Mesenchymal stem cell (in vitro differentiated cells and primary cell): ENCODE data around the gene USP22.

Experiments
- DNase-seq: peaks from one replicate; pipeline ENCODE4 v3.0.0-alpha.2; 2013
- H2AFZ ChIP-seq: one replicate; pipeline ENCODE4 v1.6.1; 2013; ENCODE audit warnings: low read depth, mild to moderate bottlenecking, control low read depth, inconsistent platforms, low read length, moderate library complexity
- H2AK5ac ChIP-seq: 2 replicates; pipeline ENCODE4 v1.6.1; 2013; ENCODE audit warnings: low read length, moderate library complexity, mild to moderate bottlenecking, inconsistent platforms; ENCODE audit not compliant: severe bottlenecking
- H2BK120ac ChIP-seq: one replicate; pipeline ENCODE4 v1.6.1; 2013; ENCODE audit warnings: low read depth, mild to moderate bottlenecking, inconsistent platforms, low read length, moderate library complexity
- H2BK12ac ChIP-seq, 2 experiments: one replicate each; pipeline ENCODE4 v1.6.1; 2013; ENCODE audit warnings: inconsistent platforms in 2 of 2, low read length in 2 of 2, mild to moderate bottlenecking in 2 of 2, moderate library complexity in 2 of 2, control low read depth in 1 of 2
- H2BK15ac ChIP-seq: one replicate; pipeline ENCODE4 v1.6.1; 2013; ENCODE audit warnings: mild to moderate bottlenecking, low read depth, inconsistent platforms; ENCODE audit not compliant: poor library complexity, severe bottlenecking
- H2BK5ac ChIP-seq: 2 replicates; pipeline ENCODE4 v1.6.1; 2013; ENCODE audit warnings: low read depth, mild to moderate bottlenecking, low read length, control low read depth, inconsistent platforms; ENCODE audit not compliant: poor library complexity, severe bottlenecking
- H3K14ac ChIP-seq, 2 experiments: one replicate each; pipeline ENCODE4 v1.6.1; 2013; ENCODE audit warnings: inconsistent platforms in 2 of 2, low read length in 2 of 2, control low read depth in 1 of 2, mild to moderate bottlenecking in 1 of 2, moderate library complexity in 1 of 2
- H3K18ac ChIP-seq, 2 experiments: one replicate each; pipeline ENCODE4 v1.6.1; 2013; ENCODE audit warnings: inconsistent platforms in 2 of 2, low read length in 2 of 2, control low read depth in 1 of 2, low read depth in 1 of 2, mild to moderate bottlenecking in 1 of 2
- H3K23ac ChIP-seq, 2 experiments: one replicate each; pipeline ENCODE4 v1.6.1; 2013; ENCODE audit warnings: inconsistent platforms in 2 of 2, low read length in 2 of 2, mild to moderate bottlenecking in 2 of 2, moderate library complexity in 2 of 2, control low read depth in 1 of 2
- H3K27ac ChIP-seq: 2 replicates; pipeline ENCODE4 v1.5.1; 2013; ENCODE audit warnings: mild to moderate bottlenecking, moderate library complexity, low read length, control low read depth, inconsistent platforms; ENCODE audit not compliant: poor library complexity, severe bottlenecking
- H3K27me3 ChIP-seq, 2 experiments: 2 replicates each; pipeline versions ENCODE4 v1.6.1 to v1.7.0; 2013; ENCODE audit warnings: low read length in 2 of 2, mild to moderate bottlenecking in 2 of 2, moderate library complexity in 2 of 2, control low read depth in 1 of 2, inconsistent platforms in 1 of 2; ENCODE audit not compliant: control insufficient read depth in 1 of 2, insufficient read depth in 1 of 2
- H3K36me3 ChIP-seq, 2 experiments: 2 replicates each; pipeline versions ENCODE4 v1.6.1 to v1.7.0; 2013; ENCODE audit warnings: low read length in 2 of 2, control low read depth in 1 of 2, inconsistent platforms in 1 of 2, low read depth in 1 of 2, mild to moderate bottlenecking in 1 of 2; ENCODE audit not compliant: insufficient read depth in 2 of 2, control insufficient read depth in 1 of 2
- H3K4ac ChIP-seq, 2 experiments: one replicate each; pipeline ENCODE4 v1.6.1; 2013; ENCODE audit warnings: inconsistent platforms in 2 of 2, low read length in 2 of 2, mild to moderate bottlenecking in 2 of 2, moderate library complexity in 2 of 2, control low read depth in 1 of 2, low read depth in 1 of 2
- H3K4me1 ChIP-seq: 2 replicates; pipeline ENCODE4 v1.6.1; 2013; ENCODE audit warnings: low read depth, low read length, control low read depth; ENCODE audit not compliant: control insufficient read depth, insufficient read depth
- H3K4me2 ChIP-seq: 2 replicates; pipeline ENCODE4 v1.6.1; 2013; ENCODE audit warnings: low read length, mild to moderate bottlenecking, inconsistent platforms; ENCODE audit not compliant: poor library complexity, severe bottlenecking
- H3K4me3 ChIP-seq, 2 experiments: 2 replicates each; pipeline versions ENCODE4 v1.5.1 to v1.7.0; 2013; ENCODE audit warnings: low read length in 2 of 2, mild to moderate bottlenecking in 2 of 2, control low read depth in 1 of 2, low read depth in 1 of 2; ENCODE audit not compliant: insufficient read depth in 1 of 2
- H3K79me1 ChIP-seq: replicated peaks from 2 replicates; pipeline ENCODE4 v1.6.1; 2013; ENCODE audit warnings: mild to moderate bottlenecking, control low read depth, low read length, inconsistent platforms; ENCODE audit not compliant: poor library complexity, severe bottlenecking
- H3K9ac ChIP-seq: 2 replicates; pipeline ENCODE4 v1.7.0; 2013; ENCODE audit warnings: mild to moderate bottlenecking, low read length, moderate library complexity
- H3K9me3 ChIP-seq: 2 replicates; pipeline ENCODE4 v1.7.0; 2013; ENCODE audit warnings: mild to moderate bottlenecking, low read length; ENCODE audit not compliant: control insufficient read depth
- H4K8ac ChIP-seq: one replicate; pipeline ENCODE4 v1.6.1; 2013; ENCODE audit warnings: inconsistent platforms, mild to moderate bottlenecking, low read length, moderate library complexity
- H4K91ac ChIP-seq: one replicate; pipeline ENCODE4 v1.6.1; 2013; ENCODE audit warnings: mild to moderate bottlenecking, low read length, inconsistent platforms
- WGBS: methylation state at CpG from one replicate; pipeline ENCODE4 v1.1.7; 2013; ENCODE audit warnings: mixed read lengths; 5-methylcytosine and 5-hydroxymethylcytosine counted together

Gene USP22

DNA sequence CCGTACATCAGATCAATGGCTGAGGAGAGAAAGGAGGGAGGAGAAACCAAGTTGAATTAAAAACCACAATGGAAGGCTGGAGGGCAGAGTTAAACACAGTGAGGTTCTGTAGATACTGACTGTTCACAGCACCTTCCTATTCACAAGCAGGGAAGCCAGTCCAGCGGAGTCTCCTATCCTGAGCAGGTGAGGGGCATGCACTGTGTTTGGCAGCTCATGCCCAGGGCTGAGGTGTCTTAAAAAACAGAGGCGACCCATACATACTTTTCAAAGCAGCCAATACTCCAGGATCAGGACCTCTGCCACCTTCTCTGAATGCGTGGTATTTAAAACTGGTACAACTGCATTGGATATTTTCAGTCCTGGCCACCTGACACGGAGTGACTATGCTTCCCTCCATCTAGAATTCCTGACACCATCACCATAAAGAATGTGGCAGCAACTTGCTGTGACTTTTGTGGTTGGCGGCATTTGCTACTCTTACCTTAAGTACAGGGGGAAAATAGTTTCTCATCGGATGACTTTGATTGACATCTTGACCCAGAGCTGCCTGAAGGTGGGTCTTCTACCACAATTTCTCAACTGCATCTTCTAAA is 21.5 kb downstream of the USP22 start:
- H2BK120ac ChIP-seq, result no peak overlapping the region
- H3K4me3 ChIP-seq, result no peak overlapping the region
- H3K23ac ChIP-seq, result no peak overlapping the region
- H3K36me3 ChIP-seq, result peaks cover 62 to 91% of the 10 kb centered on the region in 2 experiments
- H3K18ac ChIP-seq, result no peak overlapping the region
- WGBS, result 82% methylated on average over 7 of the region's 7 CpGs
- no peak overlapping the region for H2AK5ac ChIP-seq
- H3K9me3 ChIP-seq, result no peaks in the 10 kb centered on the region
- no peak overlapping the region for H4K8ac ChIP-seq
- no peak overlapping the region for H4K91ac ChIP-seq
- H2AFZ ChIP-seq, result no peak overlapping the region
- peaks cover 7% of the 10 kb centered on the region for H3K79me1 ChIP-seq
- no peak overlapping the region for H2BK5ac ChIP-seq
- no peak overlapping the region for H3K27ac ChIP-seq
- peaks cover 5% of the 10 kb centered on the region for H3K4me1 ChIP-seq
- no peak overlapping the region for H3K9ac ChIP-seq
- H3K27me3 ChIP-seq, result no peaks in the 10 kb centered on the region
- no peak overlapping the region for H2BK12ac ChIP-seq
- no peak overlapping the region for H3K14ac ChIP-seq
- H3K4ac ChIP-seq, result no peak overlapping the region
- no peak overlapping the region for H2BK15ac ChIP-seq
- H3K4me2 ChIP-seq, result no peak overlapping the region
- DNase-seq, result no peak

DNA sequence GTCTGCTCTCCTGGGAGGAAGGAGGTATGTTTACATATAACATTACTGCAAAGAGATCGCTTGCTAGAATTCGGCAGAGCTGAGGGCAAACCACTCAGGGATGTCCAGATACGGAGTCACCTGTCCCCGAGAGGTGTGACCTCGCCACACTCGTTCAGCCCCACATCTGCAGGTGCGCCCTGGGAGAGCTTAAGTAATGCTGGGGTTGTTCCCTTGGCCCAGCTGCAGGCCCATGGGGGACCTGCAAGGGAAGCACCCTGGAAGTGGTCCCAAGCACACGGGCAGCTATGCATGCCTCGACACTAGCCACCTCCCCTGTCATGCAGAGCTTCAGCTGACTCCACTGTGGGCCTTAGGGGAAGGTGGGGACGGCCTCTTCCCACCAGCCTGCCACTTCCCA is 22.2 kb downstream of the USP22 start:
- H2BK120ac ChIP-seq, result no peak overlapping the region
- no peak overlapping the region for H3K4ac ChIP-seq
- no peak overlapping the region for H2AK5ac ChIP-seq
- H3K18ac ChIP-seq, result no peak overlapping the region
- H3K14ac ChIP-seq, result no peak overlapping the region
- peaks cover 5% of the 10 kb centered on the region for H3K4me1 ChIP-seq
- H3K27ac ChIP-seq, result no peak overlapping the region
- no peak overlapping the region for H2BK12ac ChIP-seq
- no peak overlapping the region for H2BK5ac ChIP-seq
- no peaks in the 10 kb centered on the region for H3K9me3 ChIP-seq
- H3K79me1 ChIP-seq, result peaks cover 8% of the 10 kb centered on the region
- no peak overlapping the region for H3K9ac ChIP-seq
- no peak overlapping the region for H4K91ac ChIP-seq
- no peak overlapping the region for H2AFZ ChIP-seq
- no peak overlapping the region for H2BK15ac ChIP-seq
- no peak overlapping the region for H3K4me2 ChIP-seq
- 87% methylated on average over 10 of the region's 10 CpGs for WGBS
- H4K8ac ChIP-seq, result no peak overlapping the region
- no peaks in the 10 kb centered on the region for H3K27me3 ChIP-seq
- DNase-seq, result no peak
- no peak overlapping the region for H3K4me3 ChIP-seq
- peaks cover 63 to 92% of the 10 kb centered on the region in 2 experiments for H3K36me3 ChIP-seq
- no peak overlapping the region for H3K23ac ChIP-seq

DNA sequence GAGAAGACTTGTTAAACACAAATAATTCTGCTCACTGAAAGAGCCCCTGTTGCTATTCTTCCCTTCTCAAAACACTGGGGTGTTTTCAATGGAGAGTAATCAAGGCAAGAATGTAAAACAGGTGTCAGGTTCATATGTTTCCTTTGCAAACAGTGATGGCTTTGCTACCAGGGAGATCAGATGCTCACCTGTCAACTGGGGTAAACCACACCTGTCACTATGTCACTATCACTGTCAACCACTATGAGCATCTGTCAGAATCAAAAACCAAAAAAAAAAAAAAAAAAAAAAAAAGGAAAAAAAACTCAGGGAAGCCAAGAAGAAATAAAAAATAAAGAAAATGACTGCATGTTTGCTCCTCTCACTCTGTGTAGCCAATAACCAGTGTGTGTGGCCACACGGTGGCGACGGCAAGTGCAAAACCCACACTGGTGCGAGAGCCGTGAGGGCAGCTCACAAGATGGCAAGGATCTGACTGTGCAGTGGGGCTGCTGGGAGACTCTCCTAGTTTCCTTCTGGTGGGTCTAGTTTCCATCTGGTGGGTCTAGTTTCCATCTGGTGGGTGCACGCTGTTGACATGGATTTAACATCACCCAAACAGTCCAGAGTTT is 22.7 kb downstream of the USP22 start:
- H2BK120ac ChIP-seq, result no peak overlapping the region
- H2AK5ac ChIP-seq, result no peak overlapping the region
- H3K79me1 ChIP-seq, result peaks cover 9% of the 10 kb centered on the region
- no peak overlapping the region for H3K4ac ChIP-seq
- H2AFZ ChIP-seq, result no peak overlapping the region
- H4K91ac ChIP-seq, result no peak overlapping the region
- 97% methylated on average over 5 of the region's 6 CpGs for WGBS
- H3K18ac ChIP-seq, result no peak overlapping the region
- no peak overlapping the region for H3K27ac ChIP-seq
- H3K4me2 ChIP-seq, result no peak overlapping the region
- no peaks in the 10 kb centered on the region for H3K27me3 ChIP-seq
- peaks cover 68 to 92% of the 10 kb centered on the region in 2 experiments for H3K36me3 ChIP-seq
- H3K4me3 ChIP-seq, result no peak overlapping the region
- peak; percentile 29 for DNase-seq
- no peak overlapping the region for H3K14ac ChIP-seq
- H4K8ac ChIP-seq, result no peak overlapping the region
- no peak overlapping the region for H3K23ac ChIP-seq
- H2BK15ac ChIP-seq, result no peak overlapping the region
- no peak overlapping the region for H2BK12ac ChIP-seq
- peaks cover 6% of the 10 kb centered on the region for H3K4me1 ChIP-seq
- no peak overlapping the region for H3K9ac ChIP-seq
- H3K9me3 ChIP-seq, result no peaks in the 10 kb centered on the region
- H2BK5ac ChIP-seq, result no peak overlapping the region

DNA sequence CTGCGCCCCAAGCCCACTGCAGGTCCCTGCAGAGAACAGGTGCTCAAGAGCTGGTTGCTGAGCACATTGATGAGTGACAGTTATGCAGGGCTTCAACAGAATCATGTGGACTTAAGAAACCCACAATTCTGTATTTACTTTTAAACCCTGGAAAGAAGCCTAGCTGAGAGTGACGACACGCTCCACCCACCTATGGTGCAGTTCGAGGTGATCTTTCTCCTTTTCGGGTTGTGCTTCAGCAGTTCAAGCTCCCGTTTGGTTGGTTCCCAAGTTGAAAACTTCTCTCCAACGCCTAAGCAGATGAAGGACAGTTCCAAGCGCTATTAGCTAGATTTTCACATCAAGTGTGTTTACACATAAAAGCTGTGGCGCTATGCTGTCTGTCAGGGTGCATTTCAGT is 23.9 kb downstream of the USP22 start:
- no peak overlapping the region for H2BK15ac ChIP-seq
- WGBS, result 96% methylated on average over 9 of the region's 9 CpGs
- no peak overlapping the region for H3K18ac ChIP-seq
- H3K4me2 ChIP-seq, result no peak overlapping the region
- H2BK5ac ChIP-seq, result no peak overlapping the region
- H3K27ac ChIP-seq, result no peak overlapping the region
- no peak overlapping the region for H2AK5ac ChIP-seq
- no peak overlapping the region for H2BK12ac ChIP-seq
- no peaks in the 10 kb centered on the region for H3K9me3 ChIP-seq
- no peak for DNase-seq
- H2BK120ac ChIP-seq, result no peak overlapping the region
- H3K9ac ChIP-seq, result no peak overlapping the region
- no peak overlapping the region for H4K91ac ChIP-seq
- H3K79me1 ChIP-seq, result peaks cover 10% of the 10 kb centered on the region
- H3K4me3 ChIP-seq, result no peak overlapping the region
- H3K27me3 ChIP-seq, result no peaks in the 10 kb centered on the region
- H3K4me1 ChIP-seq, result peaks cover 4% of the 10 kb centered on the region
- peaks cover 68 to 92% of the 10 kb centered on the region in 2 experiments for H3K36me3 ChIP-seq
- H2AFZ ChIP-seq, result no peak overlapping the region
- H3K23ac ChIP-seq, result no peak overlapping the region
- no peak overlapping the region for H3K14ac ChIP-seq
- no peak overlapping the region for H3K4ac ChIP-seq
- H4K8ac ChIP-seq, result no peak overlapping the region
